ENCODE measurements around the gene CAND1.
A peak's percentile ranks its signal among the peaks of the same experiment; 100 is the strongest.

Gene CAND1

DNA sequence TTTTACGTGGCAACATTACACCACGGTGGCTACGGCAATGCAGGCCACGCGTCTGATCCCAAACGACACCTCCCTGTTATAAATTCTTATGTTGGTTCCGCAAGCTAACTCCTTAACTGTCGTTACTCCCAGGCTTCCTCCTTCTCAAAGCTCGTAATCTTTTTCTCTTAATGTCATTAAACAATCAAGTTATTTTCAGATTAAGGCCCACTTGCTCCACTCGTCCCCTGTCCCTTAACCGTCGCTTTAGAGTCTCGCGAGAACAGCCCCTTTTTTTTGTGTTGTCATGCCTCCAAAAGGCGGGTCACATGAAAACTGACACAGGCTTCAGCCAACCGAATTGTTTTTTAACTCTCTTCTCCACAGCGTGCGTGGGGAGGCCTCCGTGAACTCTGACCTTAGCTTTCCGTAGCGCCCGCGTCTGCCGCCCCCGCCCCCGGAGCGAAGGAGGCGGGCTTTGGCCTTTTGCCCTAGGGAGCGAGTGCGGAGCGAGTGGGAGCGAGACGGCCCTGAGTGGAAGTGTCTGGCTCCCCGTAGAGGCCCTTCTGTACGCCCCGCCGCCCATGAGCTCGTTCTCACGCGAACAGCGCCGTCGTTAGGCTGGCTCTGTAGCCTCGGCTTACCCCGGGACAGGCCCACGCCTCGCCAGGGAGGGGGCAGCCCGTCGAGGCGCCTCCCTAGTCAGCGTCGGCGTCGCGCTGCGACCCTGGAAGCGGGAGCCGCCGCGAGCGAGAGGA lies at the start of gene CAND1:
Gene CAND1 (plus strand): TSS at position 463 of the 737 bp plus-strand sequence. CDS start 360 bp downstream, outside the sequence.
- DNase-seq (ENCODE audit: low read depth) = peak; percentile 99

DNA sequence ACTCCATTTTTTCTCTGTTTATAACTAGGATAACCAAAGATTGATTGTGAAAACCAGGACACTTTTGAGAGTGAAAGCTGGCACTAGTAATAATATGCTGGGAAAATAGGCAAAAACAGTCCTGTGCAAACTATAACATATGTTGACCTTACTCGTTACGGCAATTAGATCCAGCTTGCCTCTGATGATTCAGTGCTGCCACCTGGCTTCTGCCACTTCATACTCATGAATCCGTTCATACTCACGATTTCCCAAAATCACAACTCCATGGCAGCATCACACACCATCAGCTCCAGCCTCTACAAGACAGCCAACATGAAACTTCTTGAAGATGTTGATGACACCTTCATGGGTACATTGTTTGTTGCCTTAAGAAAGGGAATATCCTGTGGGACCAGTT lies 49.1 kb upstream of the CAND1 start:
- no peak for DNase-seq (ENCODE audit: low read depth)

DNA sequence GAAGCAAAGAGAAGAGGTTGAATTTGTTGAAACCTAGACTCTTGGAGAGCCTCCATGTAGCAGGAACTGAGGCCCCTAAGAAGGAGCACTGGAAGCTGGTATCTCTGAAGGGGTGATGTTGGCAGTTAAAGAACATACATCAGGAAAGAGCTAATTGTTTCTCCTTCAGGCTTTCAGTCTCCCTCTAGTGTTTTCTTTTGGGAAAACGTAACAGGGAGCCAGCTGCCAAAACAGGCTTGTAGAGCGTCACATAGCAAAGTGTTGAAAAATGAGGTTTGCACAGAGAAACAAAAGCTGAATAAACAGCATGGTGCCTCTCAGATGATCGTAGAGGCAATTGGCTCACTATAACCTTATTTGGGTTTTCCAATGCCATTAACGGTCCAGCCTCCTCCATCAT lies 46.9 kb upstream of the CAND1 start:
- no peak for DNase-seq (ENCODE audit: low read depth)

DNA sequence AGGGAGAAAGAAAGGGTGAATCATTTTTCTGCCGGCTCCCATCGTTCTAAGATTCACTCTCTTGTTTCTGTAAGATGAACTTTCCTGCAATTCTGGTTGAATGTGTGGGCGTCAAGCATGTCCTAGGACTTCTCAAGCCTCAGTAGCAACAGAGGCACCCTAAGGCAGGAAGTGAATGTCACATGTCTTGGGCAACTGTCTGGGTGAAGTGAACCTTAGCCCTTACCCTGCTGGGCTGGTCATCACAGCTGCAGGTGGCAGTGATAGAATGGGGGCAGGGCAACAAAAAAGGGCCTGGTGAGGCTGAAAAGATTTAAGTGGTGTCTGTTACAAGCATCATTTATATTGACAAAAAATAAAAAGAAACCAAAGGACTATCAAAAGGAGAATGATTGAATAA lies 45.9 kb upstream of the CAND1 start:
- DNase-seq (ENCODE audit: low read depth) = no peak

DNA sequence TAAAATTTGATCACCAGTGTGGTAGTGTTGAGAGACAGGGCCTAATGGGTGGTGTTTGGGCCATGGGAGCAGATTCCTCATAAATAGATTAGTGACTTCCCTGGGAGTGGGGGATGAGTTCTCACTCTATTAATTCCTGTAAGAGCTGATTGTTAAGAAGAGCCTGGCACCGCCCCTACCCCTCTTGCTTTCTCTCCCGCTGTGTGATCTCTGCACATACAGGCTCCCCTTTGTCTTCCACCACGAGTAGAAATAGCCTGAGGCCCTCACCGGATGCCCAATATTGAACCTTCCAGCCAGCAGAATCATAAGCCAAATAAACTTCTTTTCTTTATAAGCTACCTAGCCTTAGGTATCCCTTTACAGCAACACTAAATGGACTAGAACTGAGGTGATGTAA lies 31.9 kb upstream of the CAND1 start:
- DNase-seq (ENCODE audit: low read depth) = no peak

DNA sequence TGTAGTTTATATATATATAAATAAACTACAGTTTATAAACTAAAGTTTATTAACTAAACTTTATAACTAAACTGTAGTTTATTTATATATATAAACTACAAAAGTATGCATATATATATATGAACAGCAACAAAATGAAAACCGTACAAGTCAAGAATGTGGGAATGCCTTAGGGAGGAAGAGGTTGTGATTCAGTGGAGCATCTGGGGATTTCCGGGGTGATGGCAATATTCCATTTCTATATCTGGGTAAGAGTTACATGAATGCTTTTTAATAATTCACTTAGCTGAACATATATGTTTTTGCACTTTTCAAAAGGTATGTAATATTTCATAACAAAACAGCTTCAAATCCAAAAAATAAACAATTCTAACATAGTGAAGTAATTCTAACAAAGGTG lies 30.1 kb upstream of the CAND1 start:
- no peak for DNase-seq (ENCODE audit: low read depth)

DNA sequence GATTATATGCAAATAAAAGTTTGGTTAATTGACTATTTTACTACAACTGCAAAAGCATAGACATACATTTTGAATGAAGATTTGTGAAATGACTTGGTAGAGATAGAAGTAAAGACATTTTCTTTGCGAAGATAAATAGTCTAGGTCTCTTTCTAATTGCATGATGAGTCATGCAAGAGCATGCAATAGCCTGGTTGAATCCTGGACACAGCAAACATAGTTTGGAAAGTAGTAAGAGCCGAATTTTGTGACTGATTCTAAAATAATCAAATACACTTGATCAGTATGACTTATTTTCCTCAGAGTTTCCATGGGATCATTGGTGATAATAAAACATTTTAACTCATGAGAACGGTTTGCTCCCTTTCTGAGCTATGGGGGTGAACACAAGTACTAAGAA lies 27.7 kb upstream of the CAND1 start:
- peak; percentile 3 for DNase-seq (ENCODE audit: low read depth)

DNA sequence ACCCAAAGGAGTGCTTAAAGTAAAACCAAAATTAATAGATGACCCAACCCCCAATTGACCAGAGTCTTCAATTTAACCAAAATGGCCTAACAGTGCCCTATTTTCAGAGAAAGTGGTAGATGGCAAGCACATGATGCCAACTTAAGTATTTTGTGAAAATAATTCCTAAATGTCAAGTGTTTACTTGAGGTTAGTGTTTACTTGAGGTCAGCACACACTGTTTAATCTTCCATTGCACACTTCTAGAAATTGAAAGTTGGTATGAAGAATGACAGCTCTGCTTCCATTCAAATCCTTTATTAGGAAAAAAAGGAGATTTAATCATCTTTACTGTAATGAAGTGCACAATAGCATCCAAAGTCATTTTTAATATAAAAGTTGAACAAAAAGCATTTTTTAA lies 25.9 kb upstream of the CAND1 start:
- DNase-seq (ENCODE audit: low read depth) = no peak

DNA sequence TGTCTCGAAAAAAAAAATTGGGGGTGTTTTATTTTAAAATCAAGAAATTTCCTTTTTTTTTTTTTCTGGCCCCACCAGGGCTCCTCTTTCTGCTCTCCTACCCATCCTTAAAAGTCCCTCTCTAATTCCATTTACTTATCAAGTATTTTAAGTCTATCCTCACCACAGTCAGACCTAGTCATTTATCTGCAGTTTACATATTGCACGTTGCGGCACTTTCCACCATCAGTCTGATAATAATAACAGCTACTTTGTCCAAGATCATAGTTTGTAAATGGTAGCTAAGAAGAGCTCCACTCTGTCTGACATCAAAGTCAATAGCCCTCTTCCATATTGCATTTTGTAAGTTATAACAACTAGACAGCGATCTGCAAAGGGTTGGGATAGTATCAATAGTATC lies 23.6 kb upstream of the CAND1 start:
- DNase-seq (ENCODE audit: low read depth) = no peak

DNA sequence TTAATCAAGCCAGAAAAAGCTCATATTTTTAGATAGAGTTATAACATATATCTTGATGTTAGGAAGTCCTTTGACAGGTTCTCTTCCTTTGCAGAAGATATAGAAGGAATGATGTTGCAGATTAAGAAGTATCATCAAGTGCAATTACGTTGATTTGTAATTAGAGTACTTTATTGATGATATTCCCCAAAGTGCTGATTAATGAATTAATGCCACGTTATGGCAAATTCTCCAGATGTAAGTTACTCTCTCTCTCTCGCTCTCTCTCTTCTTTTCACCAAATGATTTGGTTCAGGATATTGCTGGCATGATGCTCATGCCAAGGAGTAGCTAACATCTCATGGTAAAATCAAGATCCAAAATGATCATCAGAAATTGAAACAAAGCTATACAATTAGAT lies 18.1 kb upstream of the CAND1 start:
- DNase-seq (ENCODE audit: low read depth) = no peak

DNA sequence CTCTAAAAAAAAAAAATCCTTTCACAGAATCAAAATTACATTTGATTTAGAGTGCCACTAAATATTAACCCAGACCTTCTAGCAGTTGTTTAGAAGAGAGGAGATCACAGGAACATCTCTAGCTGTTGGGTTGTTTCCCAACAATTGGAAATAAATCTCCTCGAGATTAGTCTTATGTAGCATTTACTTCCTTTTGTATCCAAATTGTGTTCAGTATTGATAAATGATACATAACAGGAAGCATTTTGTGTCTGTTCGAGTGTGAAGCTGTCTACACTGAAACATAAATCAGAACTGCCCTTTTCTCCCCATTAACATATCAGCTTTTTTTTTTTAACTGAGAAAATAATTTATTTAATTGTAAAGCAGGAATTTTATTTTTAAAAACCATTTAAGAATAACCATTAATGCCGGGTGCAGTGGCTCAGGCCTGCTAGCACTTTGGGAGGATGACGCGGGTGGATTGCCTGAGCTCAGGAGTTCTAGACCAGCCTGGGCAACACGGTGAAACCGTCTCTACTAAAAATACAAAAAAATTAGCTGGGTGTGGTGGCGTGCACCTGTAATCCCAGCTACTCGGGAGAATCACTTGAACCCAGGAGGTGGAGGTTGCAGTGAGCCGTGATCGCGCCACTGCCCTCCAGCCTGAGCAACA lies 14.7 kb upstream of the CAND1 start:
- no peak for DNase-seq (ENCODE audit: low read depth)

DNA sequence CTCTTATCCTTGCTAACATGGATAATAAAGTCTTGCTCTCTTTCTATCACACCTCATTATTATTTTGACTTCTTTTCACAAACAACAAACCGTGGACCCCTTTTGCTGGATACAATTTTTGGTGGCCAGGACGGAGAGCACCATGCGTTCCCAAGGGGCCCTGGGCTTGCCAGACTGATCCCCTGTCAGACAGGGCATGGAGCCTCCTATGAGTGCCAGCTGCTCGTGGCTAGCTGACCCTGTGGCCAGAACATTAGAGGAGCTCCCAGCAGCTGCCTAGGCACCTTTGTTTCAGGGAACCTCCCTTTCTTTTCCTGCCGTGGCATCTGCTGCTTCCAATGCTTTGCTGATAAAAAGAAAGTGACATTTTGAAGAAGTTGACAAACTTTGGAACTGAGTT lies 12.5 kb upstream of the CAND1 start:
- DNase-seq (ENCODE audit: low read depth) = no peak

DNA sequence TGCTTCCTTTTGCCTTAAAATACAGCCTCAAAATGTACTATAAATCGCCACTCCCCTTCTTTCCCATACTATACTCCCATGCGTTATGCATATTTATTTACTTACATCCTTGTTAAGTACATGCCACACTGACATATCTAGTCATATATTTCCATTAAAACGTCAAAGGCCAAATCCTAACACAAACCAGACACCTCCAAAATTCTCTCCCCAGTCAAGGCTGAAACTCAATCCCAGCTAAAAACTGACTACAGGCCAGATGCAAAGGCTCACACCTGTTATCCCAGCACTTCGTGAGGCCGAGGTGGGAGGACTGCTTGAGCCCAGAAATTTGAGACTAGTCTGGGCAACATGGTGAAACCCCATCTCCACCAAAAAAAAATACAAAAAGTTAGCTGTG lies 5.7 kb upstream of the CAND1 start:
- DNase-seq (ENCODE audit: low read depth) = no peak

DNA sequence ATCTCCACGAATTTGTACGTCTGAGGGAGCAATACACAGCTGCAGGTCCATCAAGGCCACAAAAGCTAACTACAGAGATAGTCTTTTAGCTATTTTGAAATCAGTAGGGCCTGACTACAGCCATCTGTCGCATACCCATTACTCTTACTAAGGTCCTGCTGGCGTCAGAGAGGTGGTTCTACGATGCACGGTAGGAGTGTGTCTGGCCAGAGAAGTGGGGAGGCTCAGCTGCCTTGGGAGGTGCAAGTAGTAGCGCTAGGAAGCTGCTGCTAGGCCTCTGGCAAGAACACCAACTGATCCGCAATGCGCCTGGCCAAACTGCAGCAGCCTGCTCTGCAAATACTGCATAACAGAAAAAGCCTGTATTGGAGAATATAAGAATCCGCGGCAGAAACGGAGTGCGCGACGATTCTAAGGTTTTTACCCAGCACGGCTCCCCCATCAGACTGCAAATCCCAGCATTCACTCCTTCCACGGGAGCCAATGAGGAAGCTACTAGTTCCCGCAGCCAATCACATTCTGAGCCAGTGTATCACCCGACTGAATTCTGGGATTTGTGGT lies 743 bp upstream of the CAND1 start:
- peak; percentile 98 for DNase-seq (ENCODE audit: low read depth)

DNA sequence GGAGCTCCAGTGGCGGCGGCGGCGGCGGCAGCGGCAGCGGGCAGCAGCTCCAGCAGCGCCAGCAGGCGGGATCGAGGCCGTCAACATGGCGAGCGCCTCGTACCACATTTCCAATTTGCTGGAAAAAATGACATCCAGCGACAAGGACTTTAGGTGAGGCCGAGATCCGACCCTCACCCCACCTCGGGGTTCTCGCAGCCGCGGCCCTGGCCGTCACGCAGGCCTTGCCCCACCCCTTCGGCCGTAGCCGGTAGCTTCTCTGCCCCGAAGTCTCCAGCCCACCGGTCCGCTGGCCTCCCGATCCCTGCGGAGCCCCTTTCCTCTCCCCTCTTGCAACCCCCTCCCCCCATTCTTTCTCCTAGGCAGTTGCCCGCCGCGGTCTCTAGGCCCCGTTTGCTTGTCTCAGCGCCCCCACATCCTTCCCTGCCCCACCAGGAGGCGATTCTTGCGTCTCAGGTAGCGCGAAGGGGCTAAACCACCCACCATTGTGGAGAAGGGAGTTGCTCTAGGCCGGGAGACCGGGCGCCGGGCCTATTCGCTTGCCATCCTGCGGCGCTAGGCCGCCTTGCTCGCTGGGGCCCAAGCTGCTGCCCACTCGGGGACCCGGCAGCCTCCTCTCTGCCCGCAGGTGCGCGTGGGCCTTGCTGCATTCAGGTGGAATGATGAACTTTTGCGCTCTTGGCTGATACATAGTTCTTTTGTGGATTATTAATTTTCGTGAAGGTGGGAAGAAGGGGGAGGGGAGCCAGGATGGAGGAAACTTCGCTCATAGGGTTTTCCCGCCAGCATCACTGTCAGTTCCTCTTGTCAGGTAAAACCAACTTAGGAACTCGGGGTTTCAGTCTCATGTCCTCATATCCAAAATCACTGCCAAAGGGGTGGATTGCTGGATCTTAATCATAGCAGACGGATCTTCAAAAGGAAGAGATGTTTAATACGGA lies 745 bp downstream of the CAND1 start:
- no peak for DNase-seq (ENCODE audit: low read depth)

DNA sequence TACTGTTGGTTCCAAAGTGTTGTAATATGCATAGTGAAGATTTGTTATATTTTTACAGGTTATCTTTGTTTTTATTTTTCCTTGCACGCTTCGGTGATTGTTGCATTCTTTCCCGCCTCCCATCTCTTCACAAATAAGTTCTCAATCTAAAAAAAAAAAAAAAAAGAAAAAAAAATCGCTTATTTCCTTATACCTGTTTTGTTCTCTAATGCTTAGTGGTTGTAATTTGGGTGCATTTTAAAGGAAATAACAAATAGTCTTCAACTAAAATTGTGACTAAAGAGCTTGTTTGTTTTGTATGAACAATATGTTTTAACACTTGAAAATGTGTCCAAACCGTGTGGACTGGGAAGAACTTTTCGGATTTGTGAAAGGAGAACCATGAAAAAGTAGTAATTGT lies 1.5 kb downstream of the CAND1 start:
- no peak for DNase-seq (ENCODE audit: low read depth)

DNA sequence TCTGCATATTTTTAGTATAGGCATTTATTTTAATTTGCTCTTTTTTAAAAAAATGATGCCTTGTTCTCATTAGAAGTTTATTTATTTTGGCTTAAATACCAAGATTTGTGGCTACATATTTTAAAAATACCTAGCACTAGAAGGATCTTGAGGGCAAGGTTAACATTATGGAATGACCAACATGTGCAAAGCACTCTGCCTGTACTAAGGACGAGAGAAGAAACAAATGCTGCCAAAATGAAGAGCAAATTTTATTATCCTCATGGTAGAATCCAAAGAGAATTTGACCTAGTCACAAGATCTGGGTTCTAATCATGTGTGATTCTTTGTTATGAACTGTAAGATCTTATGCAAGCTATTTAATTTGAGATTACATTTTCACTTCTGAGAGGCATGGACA lies 2.8 kb downstream of the CAND1 start:
- DNase-seq (ENCODE audit: low read depth) = peak; percentile 11

DNA sequence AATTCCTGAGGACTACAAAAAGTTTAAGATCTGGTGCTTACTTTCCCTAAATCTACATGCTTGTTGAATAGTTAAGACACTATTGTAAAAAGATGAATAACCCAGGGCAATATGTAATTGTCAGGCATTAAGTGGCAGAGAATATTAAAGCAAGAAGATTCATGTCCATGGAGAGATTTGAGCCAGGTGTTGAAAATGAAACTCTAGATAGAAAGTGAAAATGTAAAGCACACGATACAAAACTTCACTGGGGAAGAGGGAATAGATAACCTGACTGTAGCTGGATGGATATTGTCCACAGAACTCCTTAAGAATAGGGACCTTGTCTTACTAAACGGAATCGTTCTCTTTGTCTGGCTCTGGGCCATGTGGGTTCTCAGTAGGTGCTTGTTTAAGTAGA lies 5.0 kb downstream of the CAND1 start:
- DNase-seq (ENCODE audit: low read depth) = no peak

DNA sequence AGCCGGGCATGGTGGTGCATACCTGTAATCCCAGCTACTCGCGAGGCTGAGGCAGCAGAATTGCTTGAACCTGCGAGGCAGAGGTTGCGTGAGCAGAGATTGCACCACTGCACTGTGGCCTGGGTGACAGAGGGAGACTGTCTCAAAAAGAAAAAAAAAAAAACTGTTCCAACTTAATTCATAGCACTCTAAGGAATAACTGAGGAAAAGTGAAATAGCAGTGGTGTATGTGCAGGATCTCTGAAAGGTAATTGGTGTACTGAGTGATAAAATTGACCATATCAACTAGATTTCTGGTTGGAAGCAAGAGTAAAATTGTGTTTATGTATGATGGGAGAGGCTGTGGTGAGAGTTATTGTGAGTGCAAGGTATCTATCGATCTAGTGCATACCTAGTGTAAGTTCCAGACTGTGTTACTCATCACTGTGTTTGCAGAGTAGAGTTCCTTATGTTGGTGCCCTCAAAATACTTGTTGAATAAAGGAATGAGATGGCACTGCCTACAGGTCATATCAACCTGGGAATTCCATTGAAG lies 6.3 kb downstream of the CAND1 start:
- DNase-seq (ENCODE audit: low read depth) = no peak

DNA sequence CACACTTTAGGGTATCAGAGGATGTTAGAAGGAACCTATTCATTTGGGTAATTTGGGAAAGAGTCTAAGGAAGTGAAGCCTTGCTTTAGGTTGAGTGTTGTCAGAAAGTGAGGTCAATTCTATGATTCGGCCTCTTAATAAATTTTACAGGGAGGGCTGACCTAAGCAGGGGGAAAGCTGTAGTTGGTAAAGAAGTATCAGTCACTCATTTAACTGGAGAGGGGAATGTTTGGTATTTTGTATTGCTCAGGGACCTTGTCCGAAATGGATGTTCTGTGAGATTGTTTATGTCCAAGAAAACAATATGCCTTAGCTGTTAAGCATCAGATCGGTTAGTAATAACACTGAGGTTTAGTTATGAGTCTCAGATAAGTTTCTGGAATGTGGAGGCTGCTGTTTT lies 7.3 kb downstream of the CAND1 start:
- no peak for DNase-seq (ENCODE audit: low read depth)

DNA sequence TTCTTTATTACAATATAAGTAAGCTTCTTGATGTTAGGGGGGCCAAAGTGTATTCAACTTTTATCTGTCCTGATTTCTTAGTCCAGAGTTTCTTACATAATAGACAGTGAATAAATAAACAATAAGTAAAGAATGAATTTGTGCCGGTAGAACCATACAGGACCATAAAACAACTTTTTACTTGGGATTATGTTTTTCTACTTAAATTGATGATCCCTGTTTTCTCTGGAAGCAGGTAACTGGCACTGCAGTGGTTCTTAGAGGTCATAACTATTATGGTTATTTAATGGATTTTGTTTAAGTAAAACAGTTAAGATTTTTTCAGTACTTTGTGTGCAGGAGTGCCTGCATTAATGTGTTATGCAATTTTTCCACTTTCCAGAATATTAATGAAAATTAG lies 10.5 kb downstream of the CAND1 start:
- no peak for DNase-seq (ENCODE audit: low read depth)

DNA sequence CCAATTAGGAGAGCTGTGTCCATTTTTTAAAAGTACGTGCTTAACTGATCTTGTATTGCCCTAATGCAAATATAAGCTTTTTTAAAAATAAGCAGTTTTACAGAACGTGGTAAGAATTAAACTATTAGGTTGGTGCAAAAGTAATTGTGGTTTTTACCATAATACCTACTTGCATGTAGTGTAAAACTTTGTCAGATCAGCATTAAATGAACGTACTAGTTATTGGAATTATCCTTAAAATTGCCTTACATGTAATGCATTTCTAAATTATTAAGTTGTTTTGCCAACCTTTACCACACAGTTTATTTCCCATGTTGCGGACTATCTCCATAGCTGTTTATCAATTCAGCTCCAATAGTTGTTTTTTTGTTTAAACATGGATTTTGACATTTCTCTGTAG lies 10.9 kb downstream of the CAND1 start:
- no peak for DNase-seq (ENCODE audit: low read depth)

Data from GM04503 (cell line).